HG03066 (cell line): ENCODE results near the gene KLHDC7A.

ENCODE experiments used
- ATAC-seq: cut with Tn5 transposase; IDR thresholded peaks from one replicate; pipeline ENCODE4 v1.9.1; 2021; ENCODE audit warnings: low read depth; ENCODE audit not compliant: unreplicated experiment

Gene KLHDC7A

GRCh38 chr1:18470671-18471355 lies 9.9 kb upstream of the KLHDC7A start:
- no peak for ATAC-seq

GRCh38 chr1:18473195-18473815 lies 7.4 kb upstream of the KLHDC7A start:
- ATAC-seq = no peak

- no peak for ATAC-seq
Observed at GRCh38 chr1:18474559-18475175, 6.1 kb upstream of the KLHDC7A start.

GRCh38 chr1:18475234-18475905 lies 5.4 kb upstream of the KLHDC7A start:
- ATAC-seq = no peak

GRCh38 chr1:18479454-18479853 lies 1.3 kb upstream of the KLHDC7A start:
- ATAC-seq = no peak

- ATAC-seq = no peak
Observed at GRCh38 chr1:18481190-18481920, 625 bp downstream of the KLHDC7A start.

- ATAC-seq = no peak
Observed at GRCh38 chr1:18481921-18482701, 1.4 kb downstream of the KLHDC7A start.

- no peak for ATAC-seq
Observed at GRCh38 chr1:18482721-18483425, 2.1 kb downstream of the KLHDC7A start.

GRCh38 chr1:18484276-18484675 lies 3.5 kb downstream of the KLHDC7A start:
- no peak for ATAC-seq

GRCh38 chr1:18484721-18485120 lies 4.0 kb downstream of the KLHDC7A start:
- no peak for ATAC-seq

- ATAC-seq = no peak
Observed at GRCh38 chr1:18485227-18485626, 4.5 kb downstream of the KLHDC7A start.

- no peak for ATAC-seq
Observed at GRCh38 chr1:18486195-18486594, 5.5 kb downstream of the KLHDC7A start.

- ATAC-seq = no peak
Observed at GRCh38 chr1:18489417-18490143, 8.8 kb downstream of the KLHDC7A start.

- no peak for ATAC-seq
Observed at GRCh38 chr1:18491168-18491567, 10.4 kb downstream of the KLHDC7A start.

- no peak for ATAC-seq
Observed at GRCh38 chr1:18494304-18494703, 13.6 kb downstream of the KLHDC7A start.

GRCh38 chr1:18495635-18496034 lies 14.9 kb downstream of the KLHDC7A start:
- ATAC-seq = no peak

GRCh38 chr1:18496056-18496455 lies 15.3 kb downstream of the KLHDC7A start:
- no peak for ATAC-seq

- ATAC-seq = no peak
Observed at GRCh38 chr1:18496497-18497235, 15.9 kb downstream of the KLHDC7A start.
